GM12891 (cell line): ENCODE data around the gene GPC3.

Source experiments
- PAX5 ChIP-seq: IDR thresholded peaks from 2 replicates; pipeline ENCODE4 v1.6.1; 2011; ENCODE audit warnings: low read length, moderate library complexity, mild to moderate bottlenecking; ENCODE audit not compliant: insufficient read depth, severe bottlenecking
- POLR2A ChIP-seq: IDR thresholded peaks from 2 replicates; pipeline ENCODE4 v1.6.1; 2011; ENCODE audit warnings: low read depth, low read length, control low read depth
- POLR2AphosphoS5 ChIP-seq: IDR thresholded peaks from 2 replicates; pipeline ENCODE4 v1.6.1; 2011; ENCODE audit warnings: low read depth, low read length, control low read depth
- SPI1 ChIP-seq: IDR thresholded peaks from 2 replicates; pipeline ENCODE4 v1.6.1; 2011; ENCODE audit warnings: low read depth, low read length, control low read depth
- TAF1 ChIP-seq: IDR thresholded peaks from 2 replicates; pipeline ENCODE4 v1.6.1; 2011; ENCODE audit warnings: low read depth, low read length, control low read depth

DNA sequence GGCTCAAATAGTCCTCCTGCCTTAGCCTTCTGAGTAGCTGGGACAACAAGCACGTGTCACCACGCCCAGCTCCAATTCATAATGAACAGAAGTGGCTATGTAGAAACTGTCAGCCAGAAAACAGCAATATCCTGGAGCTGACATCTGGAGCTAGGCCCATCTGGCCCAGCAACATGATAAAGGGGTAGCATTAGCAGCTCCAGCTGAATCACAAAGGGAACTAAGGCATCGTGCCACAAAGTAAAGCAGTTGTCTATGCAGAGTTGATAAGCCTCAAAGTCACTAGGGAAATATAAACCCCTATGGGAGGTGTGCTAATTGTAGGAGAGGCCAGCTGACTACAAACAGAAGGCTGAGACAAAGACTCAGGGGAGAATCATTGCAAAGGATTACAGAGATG lies 299.6 kb downstream of the GPC3 start:
- TF ChIP-seq TAF1 (no peak), POLR2AphosphoS5 (no peak), POLR2A (no peak), PAX5 (no peak), SPI1 (no peak)
